Activated naive CD8-positive, alpha-beta T cell treated with anti-CD3 and anti-CD28 coated beads, Interleukin-2, amount 50 U/mL, for 16 hours (primary cell): Measurements from ENCODE around the gene RNF5.
"Not testable (repeated sequence)": the region's sequence is repeated elsewhere in the genome, so short reads cannot be mapped to it uniquely, and the experiment has no call there.

Source experiments
- DNase-seq: peaks from one replicate; pipeline ENCODE4 v3.0.0-alpha.2; 2020; ENCODE audit warnings: low read depth, low spot score

Gene RNF5

GRCh38 chr6:32204268-32204715 is 26.1 kb downstream of the RNF5 start:
- no peak for DNase-seq

- DNase-seq, result no peak
Measured at GRCh38 chr6:32208996-32209395, 30.8 kb downstream of the RNF5 start.

- no peak for DNase-seq
Measured at GRCh38 chr6:32210191-32210601, 32.0 kb downstream of the RNF5 start.

GRCh38 chr6:32211432-32211831 is 33.2 kb downstream of the RNF5 start:
- not testable (repeated sequence) for DNase-seq

GRCh38 chr6:32212076-32212760 is 34.0 kb downstream of the RNF5 start:
- DNase-seq, result no peak

GRCh38 chr6:32213649-32214048 is 35.4 kb downstream of the RNF5 start:
- no peak for DNase-seq

- DNase-seq, result no peak
Measured at GRCh38 chr6:32214126-32214525, 35.9 kb downstream of the RNF5 start.

- no peak for DNase-seq
Measured at GRCh38 chr6:32215617-32216016, 37.4 kb downstream of the RNF5 start.

- DNase-seq, result no peak
Measured at GRCh38 chr6:32216285-32216684, 38.1 kb downstream of the RNF5 start.

DNA sequence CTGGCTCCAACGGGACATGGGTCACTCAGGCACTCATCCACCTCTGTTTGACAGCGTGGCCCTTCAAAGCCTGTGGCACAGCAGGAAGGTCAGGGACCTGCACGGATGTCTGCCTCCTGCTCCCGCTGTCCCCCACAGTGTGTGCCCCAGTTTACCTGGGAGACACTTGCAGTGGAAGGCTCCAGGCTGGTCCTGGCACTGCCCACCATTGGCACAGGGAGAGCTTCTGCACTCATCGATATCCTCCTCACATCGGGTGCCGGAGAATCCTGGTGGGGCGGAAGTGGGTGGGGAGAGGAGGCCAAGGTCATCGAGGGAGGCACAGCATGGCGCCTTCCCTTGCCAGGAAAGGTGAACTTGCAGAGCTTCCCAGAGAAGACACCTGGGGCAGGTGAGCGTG is 38.8 kb downstream of the RNF5 start:
- DNase-seq, result no peak

DNA sequence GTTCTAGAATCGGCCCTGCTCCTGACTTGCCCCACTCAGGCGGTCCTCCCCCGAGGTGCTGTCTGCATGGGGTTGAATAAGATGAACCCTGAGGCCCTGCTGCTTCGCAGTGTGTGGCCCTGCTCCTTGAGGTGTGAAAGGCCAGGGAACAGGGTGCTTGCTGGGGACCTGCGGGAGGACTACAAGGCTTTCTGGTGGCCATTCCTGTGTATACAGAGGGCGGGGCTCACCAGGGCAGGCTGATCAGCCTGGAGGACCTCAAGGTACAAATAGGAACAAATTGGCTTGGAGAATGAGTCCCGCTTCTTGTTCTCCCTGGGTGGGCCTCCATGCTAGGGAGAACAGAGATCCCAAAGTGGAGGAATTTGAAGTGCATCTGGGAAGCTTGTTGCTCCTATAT is 40.0 kb downstream of the RNF5 start:
- no peak for DNase-seq

- no peak for DNase-seq
Measured at GRCh38 chr6:32220021-32220420, 41.8 kb downstream of the RNF5 start.

- no peak for DNase-seq
Measured at GRCh38 chr6:32222333-32223230, 44.4 kb downstream of the RNF5 start.

GRCh38 chr6:32223258-32224235 is 45.3 kb downstream of the RNF5 start, which contains the start of gene NOTCH4:
NOTCH4 (minus strand) TSS chr6:32224067; CDS start chr6:32223928, 139 bp downstream.
- DNase-seq, result no peak

DNA sequence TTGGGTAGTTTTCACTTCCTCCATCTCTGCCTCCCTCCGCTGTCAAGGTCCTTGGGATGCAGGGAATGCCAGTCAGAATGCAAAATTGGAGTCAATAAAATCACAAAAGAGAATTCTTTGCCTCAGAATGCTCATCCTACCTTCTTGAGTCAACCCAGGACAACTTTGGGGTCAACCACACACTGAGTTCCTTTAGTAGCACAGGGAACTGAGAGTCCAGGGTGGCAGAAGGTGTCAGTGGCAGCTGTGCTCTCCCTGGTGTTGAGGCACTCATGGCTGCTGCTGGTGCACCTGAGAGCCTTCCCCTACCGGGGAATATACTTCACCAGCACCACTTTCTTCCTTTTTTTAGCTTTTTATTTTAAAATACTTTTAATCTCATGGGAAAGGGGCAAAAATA is 46.5 kb downstream of the RNF5 start:
- DNase-seq, result no peak

DNA sequence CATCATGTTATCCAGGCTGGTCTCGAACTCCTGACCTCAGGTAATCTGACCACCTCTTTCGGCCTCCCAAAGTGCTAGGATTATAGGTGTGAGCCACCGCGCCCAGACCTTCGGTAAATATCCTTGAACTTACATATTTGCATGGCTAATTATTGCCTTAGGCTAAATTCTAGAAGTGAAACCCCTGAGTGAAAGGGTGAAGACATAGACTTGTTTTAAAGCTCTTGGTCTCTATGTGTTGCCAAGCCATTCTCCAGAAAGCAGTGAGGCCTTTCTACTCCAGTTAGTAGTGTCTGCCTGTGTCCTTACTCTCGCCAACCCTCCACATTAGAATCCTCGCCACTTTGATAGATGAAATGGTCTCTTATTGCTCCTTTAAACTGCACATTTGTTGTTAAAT is 48.2 kb downstream of the RNF5 start:
- DNase-seq, result no peak
